ENCODE data around the gene MSI2.
A peak's percentile ranks its signal among the peaks of the same experiment; 100 is the strongest.

MSI2 gene

DNA sequence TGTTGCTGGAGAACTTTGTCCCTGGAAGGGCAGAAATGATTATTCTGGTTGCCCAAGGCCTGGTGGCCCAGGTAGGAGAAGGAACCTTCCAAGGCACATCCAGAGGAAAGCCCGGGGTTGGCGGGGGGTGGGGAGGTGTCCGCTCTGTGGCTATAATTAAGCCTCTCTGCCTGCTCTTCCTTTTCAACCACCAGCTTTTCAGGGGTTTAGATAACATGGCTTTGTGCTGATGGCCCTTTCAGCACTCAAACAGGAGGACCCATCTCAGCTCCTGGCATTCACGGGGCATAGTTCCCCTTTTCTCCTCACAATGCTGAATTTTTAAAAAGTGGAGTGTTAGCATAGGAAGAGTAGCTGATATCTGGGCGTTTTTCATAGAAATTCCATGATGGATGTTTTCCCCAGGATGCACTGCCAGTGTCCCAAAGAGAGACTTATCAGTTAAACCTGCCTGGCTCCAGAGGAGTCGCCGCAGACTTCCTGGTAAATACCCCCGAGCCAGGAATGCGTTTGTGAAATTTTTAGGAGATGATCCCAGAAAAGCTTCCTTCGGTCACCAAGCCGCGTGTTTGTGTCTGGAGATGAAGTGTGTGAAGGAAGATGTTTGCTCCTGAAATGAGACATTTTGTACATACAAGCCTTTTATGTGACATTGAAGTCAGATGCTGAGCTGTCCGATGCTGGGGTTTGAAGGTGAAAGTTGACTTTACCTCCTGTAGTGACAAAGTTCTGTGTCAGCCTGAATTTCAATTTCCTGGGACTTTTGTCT lies 188.5 kb downstream of the MSI2 start:
- no peak for DNase-seq

DNA sequence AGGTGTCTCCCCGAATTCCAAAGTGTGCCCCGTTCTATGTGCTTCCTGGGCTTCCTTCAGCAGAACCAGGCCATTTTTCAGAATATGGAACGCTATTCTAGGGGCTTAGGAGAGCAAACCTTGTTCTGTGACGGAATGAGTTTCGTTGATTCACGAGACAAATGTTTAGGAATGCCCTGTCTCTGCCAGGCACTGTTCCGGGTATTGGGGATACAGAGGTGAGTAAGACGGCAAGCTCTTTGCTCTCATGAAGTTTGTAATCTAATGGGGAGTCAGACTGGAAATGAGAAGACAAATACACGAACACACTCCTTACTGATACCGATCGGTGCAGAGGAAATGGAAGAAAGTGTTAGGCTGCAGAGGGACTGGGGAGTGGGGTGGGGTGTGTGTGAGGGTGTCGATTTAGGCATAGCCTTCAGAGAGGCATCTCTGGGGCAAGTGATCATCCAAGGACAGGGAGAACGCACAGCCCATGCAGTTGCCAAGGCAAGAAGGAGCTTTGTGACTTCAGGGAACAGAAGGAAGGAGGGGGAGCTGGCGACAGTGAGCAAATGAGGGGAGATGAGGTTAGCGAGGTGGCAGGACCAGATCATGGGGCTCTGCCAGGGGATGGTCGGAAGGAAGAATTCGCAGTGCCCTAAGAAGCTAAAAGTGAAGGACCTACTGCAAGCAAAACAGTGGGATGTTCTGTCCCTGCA lies 189.6 kb downstream of the MSI2 start:
- no peak for DNase-seq

DNA sequence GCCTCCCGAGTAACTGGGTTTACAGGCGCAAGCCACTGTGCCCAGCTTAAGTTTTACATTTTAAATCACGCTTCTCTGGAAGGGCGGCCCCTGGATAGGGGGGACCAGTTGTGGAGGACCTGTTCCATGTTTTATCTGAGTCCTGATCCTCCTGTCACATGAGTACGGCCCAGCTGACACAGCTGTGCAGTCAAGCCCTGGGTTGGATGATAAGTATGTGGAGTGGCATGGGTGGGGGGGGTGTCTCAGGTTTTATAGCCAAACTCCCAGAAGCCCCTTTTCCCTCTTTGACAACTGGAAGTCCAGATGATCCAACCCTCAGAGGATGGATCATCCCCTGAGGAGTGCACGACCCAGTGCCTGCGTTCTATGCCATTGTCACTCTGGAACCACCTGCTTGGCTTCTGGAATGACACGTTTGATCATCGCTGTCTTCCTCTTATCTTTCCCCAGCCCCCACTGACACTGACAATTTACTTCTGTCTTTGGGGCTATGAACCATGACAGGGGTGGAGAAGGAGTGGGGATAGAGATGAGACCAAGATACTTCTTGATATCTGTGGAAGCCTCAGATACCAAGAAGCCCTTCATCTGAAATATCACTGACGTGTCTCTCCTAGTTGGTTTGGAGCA lies 191.2 kb downstream of the MSI2 start:
- no peak for DNase-seq

DNA sequence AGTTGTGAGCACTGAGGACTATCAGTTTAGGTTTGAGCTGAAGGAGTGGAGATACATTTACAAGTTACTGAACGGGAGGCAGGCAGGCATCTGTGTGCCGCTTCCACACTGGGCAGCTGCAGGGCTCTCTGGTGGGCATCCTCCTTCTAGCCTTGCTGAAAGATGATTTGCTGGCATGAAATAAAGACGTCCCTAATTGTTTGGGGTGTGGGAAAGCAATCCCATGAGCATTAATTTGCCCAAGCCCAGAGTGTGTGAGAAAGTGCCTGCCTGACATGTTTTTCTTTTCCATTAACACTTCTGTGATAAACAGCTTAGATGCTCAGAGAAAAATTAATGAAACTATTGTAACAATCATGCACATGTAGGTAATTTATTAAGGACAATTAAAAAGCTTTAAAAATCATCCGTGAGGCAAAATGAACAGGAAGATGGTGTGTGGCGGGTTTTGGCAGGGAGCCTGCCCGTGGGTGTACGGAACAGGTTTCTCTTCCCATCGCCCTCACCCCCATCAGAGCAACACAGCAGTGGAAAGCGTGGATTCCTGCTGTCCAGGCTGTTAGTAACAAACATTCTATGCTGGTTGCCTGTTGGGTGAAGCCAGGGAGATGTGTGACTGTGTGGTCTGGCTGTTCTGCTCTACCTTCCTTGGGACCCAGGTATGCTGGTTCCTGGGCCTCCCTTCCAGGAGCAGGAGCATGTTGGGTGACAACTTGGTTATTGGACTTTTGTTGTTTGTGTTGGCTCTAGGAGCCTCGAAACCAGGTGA lies 191.9 kb downstream of the MSI2 start:
- no peak for DNase-seq

DNA sequence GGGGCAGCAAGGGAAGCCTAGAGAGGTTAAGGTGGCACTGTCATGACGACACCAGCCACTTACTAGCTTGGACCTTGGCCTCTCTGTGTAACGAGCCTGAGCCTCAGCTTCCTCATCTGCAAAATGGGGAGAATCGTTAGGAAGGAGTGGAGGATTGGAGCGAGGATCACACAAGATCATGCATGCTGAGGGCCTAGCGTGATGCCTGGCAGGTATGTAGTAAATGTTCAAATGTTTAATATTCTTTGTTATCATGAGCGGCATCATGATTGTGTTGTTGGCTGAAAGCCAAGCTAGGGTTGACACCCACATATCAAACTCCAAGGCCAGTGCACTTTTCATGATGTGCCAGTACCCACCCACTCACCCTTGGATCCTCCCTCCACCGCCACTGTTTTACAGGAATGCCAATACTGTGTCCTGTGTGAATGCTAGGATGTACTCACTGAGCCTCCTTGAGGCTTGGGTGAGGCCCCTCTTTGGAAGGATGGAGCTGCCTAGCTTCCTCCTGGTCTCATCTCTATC lies 192.5 kb downstream of the MSI2 start:
- no peak for DNase-seq

DNA sequence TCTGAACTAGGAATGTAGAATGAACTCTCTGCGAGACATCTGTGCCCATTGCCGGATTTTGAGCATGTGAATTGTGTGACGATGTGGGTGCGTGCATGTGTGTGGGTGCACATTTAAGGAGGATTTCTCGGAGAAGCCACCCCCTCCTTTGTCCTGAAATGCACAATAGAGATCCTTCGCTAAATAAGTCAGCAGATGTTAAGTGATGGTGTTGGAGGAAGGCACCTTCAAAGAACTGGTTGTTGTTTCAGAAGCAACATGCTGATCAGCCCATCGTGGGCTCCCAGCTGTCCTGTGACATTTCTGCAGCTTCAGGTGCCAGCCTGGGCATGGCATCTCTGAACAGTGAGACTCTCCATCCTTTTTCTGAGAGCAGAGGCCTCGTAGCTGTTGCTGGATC lies 194.9 kb downstream of the MSI2 start:
- DNase-seq: no peak

DNA sequence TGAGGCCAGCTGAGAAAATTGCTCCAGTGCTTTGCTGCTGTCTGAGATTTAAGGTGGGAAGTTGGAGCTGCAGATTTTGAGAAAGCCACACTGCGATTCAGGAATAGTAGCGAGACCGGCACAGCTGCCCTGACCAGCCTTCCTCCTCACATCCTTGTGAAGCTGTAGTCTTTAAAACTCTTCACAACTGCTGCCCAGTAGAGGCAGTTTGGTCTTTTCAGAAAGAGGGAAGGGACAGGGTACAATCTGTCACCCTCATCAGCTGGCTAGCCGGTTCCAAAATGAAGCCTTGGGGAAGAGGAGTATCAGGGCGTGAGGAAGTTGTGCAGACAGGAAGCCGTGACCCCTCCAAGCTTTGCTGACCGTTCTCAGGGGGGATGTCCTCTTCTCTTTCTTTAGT lies 195.3 kb downstream of the MSI2 start:
- DNase-seq: no peak

DNA sequence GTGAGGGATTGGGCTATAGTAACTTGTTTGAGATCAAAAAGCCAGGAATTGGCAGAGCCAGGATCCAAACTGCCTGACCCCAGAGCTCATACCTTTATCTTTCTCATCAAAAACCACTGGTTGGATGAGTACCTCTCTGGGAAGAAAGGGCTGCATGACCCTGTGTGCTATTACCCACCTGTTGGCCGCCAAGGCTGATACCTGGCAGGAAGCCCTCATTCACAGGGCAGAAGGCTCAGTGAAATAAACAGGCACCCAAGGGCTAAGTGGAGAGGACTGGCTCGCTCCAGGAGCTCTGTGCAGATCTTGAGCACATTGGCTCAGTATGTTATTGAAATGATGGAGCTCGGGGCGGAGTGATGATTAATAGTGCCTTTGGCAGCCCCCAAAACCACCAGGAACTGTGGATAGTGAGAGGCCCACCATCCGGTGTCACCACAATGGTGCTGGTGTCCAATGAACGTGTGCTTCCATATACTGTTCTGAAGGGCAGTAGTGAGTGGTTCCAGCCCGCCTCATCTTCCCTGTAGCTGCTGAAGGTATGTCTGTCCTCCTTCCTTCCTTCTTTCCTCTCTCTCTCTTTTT lies 197.6 kb downstream of the MSI2 start:
- no peak for DNase-seq

DNA sequence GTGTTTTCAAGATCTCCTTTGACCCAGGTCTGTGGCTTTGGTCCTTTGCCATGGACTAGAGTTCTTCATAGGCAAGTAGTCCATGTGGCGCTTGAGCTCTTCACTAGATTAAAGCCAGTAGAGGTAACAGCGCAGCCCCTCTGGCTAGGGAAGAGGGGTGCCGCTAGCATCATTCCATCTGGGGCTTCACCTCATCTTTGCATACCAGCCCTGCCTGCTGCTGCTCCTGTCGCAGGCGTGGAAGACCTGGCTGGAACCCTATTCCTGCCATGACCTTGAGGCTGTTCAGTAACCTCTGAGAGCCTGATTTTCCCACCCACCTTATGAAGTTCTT lies 198.4 kb downstream of the MSI2 start:
- DNase-seq: no peak

DNA sequence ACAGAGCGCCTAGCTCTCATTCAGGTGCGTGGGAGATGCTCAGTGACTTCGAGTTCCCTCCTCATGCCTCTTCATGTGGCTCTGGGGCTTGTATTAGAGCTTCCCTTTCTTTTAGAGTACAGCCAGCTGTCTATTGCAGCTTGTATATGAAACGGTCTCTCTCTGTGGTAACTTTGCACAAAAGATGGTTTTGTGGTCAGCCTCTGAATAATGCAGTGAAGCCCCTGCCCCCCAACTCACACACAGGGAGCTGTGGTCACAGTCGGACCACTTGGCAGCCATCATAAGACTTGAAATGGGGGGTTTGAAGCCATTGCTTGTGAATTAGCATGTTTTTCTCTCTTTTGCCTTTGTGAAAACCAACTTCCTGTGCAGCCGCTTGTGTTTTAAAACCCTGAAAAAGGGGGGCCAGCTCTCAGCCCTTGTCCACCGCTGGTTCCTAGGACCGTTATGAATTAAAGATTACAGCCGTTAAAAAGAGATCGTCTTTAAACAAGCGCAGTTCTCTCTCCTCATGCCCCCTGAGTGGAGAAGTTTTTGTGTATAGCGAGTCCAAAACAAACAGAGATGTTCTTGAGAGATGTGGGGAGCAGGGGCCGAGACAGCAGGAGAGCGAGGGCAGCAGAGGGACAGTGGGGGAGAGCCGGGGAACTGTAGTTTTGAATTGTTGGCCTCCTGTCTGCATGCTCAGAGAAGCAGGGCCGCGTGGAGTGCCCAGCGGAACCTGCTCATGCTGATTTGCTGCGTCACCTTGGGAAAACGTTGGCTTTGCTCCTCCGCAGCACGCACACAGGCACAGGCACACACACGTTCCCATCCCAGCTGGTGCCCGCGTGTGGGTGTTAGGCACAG lies 199.0 kb downstream of the MSI2 start:
- DNase-seq: peak; percentile 25

DNA sequence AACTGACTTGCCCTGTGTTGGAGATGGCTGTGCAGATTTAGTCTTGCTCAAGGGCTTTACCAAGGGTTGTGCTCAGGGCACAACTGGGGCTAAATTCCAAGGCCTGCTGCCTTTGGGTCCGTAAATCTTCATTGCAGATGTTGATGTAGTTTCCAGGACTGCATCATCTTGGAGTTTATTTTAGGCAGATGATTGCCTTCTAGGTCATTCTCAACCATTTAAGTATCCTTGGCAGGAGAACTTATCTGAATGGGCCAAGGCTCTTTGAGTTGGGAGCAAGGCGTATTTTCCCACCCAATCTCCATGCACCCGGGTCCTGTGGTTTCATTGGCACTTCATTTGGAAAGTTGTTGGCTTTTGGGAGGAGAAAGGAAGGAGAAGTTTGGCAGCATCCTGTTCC lies 200.3 kb downstream of the MSI2 start:
- no peak for DNase-seq

DNA sequence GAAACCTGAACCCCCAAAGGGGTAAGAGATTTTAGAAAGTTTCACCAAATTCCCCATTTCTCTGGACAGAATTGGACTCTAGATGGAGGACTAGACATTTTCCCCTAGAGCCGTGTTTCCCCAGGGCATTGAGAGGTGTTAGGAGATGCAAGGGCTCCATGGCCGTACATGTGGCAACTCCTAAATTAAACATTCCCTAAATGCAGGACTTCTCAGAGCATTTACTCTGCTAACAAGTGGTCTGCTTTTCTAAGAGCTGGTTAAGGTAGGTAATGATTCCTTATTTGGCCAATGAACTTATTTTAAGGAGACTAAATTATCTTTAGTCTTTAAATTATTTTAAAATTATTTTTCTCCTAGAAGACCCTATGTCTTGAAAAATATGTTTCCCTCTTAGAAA lies 200.9 kb downstream of the MSI2 start:
- no peak for DNase-seq

DNA sequence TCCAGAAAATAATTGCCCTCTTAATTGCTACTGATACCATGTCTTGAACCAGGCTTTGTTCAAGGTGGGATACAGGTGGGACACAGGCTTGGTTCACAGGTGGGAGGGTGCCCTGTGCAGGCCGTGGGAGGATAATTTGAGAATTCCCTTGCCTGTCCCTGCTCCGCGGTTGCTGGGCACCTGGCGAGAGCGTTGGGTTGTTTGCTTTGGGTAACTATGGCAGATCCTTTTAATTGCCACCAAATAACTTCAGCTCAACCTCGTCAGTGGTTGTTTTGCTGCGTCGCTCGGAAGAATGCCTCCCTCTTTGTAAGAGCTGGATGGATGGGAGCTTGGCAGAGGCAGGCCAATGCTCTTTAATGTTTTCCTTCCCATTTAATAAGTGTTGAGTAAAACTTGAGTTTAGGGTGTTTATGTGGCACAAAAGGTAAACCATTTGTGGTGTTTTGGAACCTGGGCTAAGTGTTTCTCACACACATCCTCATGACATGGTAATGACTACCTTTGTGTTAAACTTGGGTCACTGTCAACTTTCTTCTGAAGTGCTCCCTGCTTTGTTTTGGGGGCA lies 202.5 kb downstream of the MSI2 start:
- no peak for DNase-seq

DNA sequence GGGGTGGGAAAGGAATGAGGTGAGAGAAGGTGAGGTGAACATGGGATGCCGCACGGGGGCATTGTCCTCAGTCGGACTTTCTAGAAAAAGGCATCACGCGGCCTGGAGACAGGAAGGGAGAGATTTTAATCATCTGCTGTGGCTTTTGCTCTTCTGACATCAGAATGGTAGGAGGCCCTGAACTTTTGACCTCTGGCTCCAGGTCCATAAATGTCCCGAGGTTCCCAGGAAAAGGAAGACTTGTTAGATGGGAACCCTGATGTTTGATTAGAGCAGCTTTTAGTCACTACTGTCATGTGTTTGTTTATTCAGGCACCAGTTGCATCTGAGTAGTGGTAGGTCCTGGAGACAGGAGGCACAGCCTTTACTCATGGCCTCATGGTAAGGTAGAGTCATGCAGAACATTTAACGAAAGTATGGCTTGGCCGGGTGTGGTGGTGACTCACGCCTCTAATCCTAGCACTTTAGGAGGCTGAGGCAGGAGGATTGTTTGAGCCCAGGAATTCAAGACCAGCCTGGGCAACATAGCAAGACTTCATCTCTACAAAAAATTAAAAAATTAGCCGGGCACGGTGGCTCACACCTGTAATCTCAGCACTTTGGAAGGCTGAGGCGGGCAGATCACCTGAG lies 203.1 kb downstream of the MSI2 start:
- DNase-seq: no peak

DNA sequence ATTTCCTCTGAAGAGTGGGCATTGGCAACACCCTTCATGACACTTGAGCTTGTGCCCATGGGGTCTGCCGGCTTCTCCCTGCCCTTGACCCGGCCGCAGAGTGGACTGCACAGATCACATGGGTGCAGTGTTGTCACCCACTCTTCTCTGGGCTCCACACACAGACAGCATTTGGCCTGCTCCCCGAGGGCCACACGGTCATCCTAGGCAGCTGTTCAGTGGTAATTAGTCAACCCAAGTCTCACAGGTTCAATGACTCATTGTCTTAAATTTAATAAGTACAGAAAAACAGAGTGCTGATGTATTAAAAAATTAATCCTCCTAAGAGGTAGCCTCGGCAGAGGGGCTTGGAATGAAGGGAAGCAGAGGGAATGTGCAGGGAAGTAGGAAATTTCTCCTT lies 204.8 kb downstream of the MSI2 start:
- no peak for DNase-seq

DNA sequence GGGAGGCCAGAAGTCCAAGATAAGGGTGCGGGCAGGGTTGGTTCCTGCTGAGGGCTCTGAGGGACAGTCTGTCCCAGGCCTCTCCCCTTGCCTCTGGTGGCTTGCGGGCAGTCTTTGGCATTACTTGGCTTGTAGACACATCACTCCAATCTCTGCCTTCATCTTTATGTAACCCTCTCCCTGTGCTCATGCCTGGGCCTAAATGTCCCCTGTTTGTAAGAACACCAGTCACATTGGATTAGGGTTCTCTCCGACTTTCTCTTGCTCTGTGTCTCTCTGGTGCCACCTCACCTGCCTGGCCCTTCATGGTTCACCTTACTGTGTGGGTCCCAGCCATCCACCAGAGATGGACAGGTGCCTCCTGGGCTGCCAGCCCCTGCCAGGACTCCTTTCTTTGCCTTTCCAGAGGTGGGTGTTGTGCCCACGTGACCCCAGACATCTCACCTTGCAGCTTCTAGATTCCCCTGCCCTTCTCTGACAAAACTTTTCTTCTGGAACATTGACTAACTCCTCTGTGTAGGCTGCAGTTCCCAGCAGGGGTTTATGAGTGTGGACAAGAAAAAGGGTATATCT lies 205.8 kb downstream of the MSI2 start:
- no peak for DNase-seq

DNA sequence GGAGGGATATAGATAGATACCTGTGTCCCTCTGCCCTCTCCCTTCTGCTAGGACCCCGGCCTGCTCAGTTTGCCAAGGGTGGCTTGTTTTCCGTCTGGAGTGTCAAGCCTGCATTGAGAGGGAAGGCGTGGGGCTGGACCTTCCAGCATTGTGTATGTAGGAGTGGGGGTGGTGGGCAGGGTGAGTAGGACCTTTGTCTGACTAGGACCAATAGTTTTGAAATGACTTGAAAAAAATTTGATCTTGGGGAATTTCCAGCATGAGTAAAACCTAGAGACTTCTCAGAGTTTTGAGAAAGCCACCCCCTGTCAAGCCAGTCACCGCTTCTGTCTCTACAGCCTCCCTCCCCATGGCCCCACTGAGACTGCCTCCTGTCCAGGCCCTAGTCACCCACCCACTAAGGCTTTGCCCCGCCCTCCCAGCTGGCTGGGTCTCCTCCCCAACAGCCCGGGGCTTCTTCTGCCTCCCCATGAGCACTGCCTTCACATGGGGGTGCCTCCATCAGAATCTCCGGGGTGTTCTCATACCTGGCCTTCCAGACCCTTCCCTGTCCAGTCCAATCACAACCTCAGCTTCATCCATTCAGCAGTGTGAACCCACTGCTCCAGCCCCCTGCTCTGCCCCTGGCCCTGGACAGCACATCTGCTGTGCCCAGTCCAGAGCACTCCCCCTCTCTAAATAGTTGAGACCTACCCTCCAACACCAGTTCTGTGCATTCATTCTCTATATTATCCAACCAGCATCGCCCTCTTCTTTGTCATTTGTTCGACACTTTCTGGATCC lies 207.0 kb downstream of the MSI2 start:
- no peak for DNase-seq

DNA sequence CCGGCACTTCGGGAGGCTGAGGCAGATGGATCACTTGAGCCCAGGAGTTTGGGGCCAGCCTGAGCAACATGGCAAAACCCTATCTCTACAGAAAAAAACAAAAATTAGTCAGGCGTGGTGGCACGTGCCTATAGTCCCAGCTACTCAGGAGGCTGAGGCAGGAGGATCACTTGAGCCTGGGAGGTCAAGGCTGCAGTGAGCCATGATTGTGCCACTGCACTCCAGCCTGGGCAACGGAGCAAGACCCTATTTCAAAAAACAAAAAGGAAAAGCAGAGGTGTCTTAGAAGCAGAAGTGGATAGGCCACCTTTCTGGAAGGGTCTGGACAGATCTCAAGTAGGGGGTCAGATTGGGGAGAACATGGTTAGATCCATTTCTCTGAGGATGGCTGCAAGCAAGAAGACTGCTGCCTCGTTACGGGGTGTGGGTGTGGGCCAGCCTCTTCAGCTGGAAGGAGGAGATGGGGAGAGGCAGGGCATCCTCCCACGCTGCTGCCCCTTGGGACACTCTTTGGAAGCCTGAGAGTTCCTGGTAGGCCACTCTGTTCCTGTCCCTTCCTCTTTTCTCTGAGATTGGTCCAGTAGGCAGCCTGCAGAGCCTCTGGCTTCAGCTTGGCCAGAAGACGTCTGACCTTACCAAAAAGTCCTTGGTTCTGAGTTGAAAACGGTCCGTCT lies 208.0 kb downstream of the MSI2 start:
- DNase-seq: no peak

DNA sequence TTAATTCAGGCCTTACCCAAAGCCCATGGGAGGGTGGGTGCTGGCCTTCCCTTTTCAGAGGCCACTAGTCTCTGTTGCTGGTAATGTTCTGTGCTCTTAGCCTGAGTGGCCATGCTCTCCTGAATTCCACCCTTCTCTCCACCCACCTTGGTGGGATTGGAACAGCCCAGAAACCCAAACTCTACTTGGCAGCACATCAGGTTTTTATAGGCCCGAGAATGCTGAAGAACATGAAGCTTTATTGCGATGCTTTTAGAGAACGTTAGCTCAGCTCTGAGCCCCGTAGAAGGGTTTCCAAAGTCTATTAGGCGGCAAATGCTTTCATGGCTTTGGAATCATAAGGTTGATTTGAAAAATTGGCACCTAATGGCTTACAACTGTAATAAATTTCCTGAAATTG lies 209.3 kb downstream of the MSI2 start:
- DNase-seq: no peak
